ENCODE results near the gene NDEL1.
"Not testable (repeated sequence)": the region's sequence is repeated elsewhere in the genome, so short reads cannot be mapped to it uniquely, and the experiment has no call there.

The NDEL1 gene, protein sequence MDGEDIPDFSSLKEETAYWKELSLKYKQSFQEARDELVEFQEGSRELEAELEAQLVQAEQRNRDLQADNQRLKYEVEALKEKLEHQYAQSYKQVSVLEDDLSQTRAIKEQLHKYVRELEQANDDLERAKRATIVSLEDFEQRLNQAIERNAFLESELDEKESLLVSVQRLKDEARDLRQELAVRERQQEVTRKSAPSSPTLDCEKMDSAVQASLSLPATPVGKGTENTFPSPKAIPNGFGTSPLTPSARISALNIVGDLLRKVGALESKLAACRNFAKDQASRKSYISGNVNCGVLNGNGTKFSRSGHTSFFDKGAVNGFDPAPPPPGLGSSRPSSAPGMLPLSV

DNA sequence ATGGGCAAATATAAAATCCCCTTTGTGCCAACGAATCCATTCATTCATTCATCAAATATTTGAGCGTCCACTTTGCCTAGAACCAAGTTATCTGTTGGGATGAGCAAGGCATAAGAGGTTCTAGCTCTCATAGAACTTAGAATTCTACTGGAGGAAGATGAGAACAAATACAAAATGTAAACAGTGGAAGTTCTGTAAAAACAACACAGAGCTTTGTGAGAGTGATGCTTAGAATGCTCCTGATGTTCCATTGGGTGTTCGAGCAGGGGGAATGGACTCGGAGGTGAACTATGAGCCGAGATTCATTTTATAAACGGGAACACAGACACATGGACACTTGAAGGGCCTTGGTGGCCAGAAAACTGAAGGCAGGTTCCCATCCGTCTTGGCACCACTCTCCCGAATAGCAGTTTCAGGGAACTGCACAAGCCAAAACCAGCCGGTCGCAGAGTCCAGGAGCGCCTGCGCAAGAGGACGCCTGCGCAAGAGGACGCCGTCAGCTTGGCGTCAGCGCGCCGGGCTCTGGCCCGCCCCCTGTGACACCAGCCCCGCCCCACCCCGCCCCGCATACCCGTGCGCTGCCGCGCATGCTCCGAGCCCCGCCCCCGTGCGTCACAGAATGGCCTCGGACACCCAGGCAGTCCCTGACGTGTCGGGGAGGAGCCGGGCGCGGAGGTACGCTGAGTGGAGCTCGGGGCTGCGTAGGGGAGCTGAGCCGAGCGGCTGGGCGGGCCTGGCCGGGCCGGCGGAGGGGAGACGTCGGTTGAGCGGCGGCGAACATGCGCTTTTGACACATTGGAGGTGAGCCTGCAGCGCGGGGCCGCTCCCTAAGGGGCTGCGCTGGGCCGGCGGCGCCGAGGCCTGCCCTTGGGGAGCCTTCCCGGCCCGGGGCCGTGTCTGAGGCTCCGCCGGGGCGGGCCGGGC lies at the start of gene NDEL1:
NDEL1 (plus strand) TSS at position 640 of the 924 bp plus-strand sequence. CDS start 8,388 bp downstream, outside the sequence.
- DNase-seq: peak; percentile 97

DNA sequence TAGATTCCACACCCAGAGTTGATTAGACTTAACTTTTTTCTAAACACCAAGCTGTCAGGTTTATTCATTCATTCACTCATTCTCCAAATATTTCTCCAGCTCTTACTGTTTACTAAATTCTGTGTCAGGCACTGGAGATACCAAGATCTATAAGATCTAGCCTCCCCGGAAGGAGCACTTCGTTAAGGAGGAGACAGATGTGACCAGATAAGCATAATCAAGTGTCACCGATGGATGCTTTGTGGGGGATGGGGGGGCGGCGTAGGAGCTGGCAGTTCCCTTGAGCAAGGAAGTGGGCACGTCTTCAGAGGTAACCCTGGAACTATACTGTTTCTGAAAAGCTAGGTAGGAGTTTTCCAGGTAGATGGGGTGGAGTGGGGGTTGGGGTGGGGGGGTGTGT lies 48.8 kb upstream of the NDEL1 start:
- DNase-seq: no peak

DNA sequence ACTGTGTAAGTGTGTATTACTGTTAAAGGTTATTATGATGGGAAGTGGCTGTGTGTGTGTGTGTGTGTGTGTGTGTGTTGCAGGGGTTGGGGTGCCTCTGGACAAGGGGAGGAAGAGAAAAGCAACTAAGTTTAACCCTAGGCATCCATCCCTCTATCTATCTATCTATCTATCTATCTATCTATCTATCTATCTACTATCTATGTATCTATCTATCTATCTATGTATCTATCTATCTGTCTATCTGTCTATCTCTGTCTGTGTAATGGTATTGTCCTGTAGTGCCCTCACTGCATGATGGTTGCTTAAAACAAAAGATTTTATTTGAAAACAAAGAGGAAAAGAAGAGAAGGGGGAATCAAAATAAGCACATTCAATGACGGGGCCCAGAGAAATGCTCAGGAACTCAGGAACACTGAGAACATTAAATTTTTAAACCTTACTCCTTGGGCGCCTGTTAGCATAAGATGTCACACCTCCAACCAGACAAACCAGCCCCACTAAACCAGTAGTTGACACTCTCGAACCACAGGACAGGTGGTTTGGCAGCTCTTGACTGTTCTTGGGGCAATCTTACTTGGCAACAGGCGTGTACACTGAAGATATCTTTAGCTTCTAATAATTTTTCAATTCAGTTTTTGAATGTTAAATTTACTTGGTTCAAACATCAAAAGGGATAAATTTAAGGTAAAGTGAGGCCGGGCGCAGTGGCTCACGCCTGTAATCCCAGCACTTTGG lies 47.6 kb upstream of the NDEL1 start:
- no peak for DNase-seq

DNA sequence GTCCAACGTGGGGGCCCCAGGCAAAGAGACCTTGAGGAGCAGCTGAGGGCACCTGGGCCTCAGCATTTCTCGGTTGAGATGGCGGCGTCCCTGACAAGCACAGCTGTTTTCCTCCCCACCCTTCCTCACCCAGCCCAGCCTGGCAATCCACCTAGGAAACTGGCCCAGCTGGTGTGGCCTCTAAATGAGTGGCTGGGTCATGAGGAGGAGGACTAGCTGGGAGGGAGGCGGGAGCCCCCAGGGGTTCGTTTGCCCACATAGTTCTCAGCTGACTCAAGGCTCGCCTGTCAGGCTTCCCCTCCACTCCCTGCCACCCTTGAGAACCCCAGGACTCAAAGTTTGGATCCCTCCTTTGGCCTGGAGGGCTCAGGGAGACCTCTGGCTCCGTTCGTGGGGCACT lies 44.0 kb upstream of the NDEL1 start:
- DNase-seq: no peak

DNA sequence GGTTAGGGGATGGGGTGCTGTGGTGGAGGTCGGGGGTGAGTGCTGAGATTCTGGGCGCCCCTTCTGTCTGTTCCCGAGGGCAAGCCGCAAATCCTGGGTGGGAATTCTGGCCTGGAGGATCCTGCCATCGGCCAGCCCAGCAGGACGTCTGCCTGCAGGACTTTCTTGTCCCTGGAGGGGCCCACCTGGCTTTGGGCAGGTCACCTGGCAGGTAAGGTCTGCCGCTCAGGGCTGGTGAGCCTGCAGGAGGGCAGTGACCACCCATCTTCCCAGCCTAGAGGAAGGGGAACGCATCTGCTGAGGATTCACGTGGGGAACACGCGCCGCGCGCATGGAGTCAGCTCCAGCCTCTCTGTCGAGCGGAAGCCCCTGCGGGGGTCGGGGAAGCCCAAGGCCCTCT lies 43.4 kb upstream of the NDEL1 start:
- no peak for DNase-seq

DNA sequence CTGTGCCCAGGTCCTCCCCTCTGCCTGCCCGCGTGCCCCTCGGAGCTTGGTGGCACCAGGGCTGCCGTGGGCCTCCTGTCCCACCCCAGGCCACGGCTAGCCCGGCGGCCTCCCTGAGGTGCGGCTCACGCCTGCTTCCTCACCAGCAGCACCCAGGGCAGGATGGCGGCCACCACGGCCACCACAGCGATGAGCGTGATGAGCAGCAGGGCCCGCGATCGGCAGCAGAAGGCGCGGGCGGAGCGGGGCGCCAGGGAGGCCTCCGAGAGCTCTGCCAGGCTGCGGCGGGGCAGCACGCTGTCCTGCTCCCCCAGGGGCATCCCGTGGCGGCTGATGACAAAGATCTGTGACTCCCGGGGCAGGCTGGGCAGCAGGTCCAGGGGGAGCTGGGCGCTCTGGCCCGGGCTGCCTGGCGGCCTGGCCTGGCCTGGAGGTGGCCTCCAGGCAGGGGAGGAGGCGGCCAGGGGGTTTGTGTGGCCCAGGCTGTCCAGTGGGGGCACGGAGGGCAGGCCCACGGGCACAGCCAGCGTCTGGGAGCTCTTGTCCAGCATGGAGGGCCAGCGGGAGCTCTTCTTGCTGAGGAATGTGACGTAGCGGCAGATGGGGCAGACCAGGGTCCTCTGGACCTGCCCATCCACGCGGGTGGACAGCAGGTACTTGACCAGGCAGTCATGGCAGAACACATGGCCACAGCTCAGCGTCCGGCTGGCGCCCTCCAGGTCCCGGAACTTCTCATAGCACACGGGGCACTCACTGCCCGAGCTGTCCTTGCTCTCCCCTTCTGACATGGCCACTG lies 42.8 kb upstream of the NDEL1 start:
- no peak for DNase-seq

DNA sequence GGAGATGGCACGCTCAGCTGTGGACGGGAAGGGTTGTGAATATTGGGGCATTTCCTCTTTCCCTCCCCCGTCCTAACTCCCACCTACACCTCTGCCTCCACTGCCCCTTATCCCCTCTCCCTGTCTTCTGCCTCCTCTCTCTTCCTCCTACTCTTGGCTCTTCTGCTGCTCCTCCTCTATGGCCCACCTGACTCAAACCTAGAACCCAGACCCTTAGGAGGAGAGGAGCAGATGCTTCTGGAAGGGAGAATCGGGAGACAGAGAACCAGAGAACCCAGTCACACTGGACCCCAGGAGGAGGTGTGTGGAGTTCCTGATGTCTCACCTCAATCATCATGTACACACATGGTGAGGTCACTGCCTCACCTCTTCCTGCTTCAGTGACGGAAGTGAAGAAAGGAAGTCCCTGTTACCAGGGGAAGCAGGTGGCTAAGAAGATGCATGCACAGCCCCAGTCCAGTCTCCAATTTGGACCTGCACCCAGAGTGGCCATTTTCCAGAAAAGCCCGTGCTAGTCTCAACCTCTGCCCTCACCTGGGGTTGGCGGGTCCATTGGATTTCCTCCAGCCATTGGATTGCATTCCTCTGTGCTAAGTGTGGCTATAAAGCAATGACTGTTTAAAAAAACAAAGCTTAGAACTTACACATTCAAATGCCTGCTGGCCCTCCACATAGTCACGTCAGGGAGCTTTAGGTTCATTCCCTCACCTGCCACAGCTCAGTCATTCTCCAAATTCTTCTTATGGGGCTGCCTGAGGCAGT lies 42.0 kb upstream of the NDEL1 start:
- DNase-seq: no peak

DNA sequence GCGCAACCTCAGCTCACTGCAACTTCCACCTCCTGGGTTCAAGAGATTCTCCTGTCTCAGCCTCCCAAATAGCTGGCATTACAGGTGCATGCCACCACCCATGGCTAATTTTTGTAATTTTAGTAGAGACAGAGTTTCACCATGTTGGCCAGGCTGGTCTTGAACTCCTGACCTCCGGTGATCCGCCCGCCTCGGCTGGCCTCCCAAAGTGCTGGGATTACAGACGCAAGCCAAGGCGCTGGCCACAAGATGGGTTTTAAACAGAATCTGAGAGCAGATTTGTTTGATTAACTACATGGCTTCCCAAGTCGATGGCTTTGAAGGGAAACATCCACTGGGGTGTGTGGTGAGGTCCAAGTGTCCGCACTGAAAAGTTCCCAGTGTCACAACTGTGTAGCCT lies 41.2 kb upstream of the NDEL1 start:
- DNase-seq: not testable (repeated sequence)

DNA sequence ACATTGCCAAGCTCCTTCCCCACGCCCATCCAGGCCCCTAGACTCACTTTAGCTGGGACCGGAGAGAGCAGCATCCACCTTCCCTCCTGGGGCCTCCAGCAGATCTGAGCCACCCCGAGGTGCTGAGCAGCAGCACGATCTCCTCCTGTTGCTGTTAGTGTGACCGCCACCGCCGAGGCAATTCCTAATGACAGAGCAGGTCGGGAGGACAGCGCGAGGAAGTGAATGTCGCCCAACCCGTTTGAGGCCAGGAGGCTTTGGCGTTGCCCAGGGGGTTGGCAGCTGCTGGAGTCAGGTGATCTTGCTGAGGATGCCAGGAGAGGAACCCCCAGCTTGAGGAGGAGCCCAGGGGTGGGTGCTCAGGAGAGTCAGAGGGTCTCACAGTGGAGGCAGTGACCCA lies 38.0 kb upstream of the NDEL1 start, which contains the start of gene RNF222:
RNF222 (minus strand) TSS at position 192 of the 400 bp plus-strand sequence. CDS start 4,366 bp downstream, outside the sequence.
- no peak for DNase-seq

DNA sequence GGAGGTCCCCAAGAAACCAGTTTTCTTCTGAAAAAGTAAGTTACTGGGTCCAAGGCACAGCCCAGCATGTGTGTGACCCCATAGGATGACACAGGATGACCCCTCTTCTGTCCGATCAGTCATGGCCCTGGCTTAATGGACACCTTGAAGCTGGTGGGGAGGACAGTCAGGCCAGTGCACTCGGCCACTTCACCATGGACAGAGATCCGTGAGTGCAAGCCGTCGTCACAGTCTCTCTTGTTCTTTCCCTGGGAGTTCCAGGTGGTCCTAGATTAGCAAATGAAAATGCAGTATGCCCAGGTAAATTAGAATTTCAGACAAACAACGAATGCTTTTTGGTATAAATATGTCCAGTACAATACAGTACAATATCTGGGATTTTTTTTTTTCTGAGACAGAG lies 36.7 kb upstream of the NDEL1 start:
- no peak for DNase-seq

DNA sequence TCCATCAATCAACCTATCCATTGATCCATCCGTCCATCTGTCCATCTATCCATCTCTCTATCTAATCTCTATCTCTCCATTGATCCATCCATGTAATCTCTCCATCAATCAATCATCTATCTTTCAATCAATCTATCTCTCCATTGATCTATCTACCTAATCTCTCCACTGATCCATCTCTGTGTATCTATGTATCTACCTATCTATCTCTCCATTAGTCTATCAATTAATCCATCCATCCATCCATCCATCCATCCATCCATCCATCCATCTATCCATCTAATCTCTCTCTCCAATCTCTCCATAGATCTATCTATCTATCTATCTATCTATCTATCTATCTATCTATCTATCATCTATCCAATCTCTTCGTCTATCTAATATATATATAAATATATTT lies 34.6 kb upstream of the NDEL1 start:
- no peak for DNase-seq

DNA sequence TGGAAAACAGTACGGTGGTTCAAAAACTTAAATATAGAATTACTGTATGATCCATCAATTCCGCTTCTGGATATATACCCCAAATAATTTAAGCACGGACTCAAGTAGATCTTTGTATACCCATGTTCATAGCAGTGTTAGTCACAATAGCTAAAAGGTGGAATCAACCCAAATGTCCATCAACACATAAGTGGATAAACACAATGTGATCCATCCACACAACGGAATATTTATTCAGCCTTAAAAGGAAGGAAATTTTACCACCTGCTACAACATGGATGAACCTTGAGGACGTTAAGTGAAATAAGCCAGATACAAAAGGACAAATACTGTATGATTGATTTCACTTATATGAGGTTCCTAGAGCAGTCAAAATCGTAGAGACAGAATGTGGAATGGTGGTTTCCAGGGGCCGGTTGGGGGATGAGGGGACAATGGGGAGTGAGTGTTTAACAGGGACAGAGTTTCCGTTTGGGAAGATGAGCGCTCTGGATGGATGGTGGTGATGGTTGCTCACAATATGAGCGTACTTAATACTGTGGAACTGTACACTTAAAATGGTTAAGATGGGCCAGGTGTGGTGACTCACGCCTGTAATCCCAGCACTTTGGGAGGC lies 32.7 kb upstream of the NDEL1 start:
- no peak for DNase-seq

DNA sequence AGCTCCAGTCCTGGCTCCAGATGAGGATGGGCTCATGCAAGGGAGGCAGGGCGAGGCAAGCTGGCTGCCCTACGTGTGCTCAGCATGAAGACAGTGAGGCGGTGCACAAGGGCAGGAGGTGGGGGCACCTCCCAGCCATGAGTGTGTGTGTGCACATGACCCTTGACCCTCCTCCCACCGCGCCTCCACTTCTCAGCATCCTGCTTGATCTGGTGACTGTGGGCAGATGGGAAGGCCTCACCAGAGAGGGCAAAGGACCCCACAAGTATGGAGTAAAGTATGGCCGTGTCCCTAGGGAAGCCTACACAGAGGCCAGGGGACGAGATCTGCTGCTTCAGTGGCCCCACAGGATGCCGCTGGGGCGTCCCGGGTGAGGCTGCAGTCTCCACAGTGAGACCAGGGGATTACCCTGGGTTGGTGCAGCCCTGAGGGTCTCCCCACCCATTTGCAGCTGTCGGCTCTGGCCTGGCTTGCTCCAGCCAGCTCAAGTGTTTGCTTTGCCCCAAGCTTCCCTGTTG lies 30.1 kb upstream of the NDEL1 start:
- no peak for DNase-seq

DNA sequence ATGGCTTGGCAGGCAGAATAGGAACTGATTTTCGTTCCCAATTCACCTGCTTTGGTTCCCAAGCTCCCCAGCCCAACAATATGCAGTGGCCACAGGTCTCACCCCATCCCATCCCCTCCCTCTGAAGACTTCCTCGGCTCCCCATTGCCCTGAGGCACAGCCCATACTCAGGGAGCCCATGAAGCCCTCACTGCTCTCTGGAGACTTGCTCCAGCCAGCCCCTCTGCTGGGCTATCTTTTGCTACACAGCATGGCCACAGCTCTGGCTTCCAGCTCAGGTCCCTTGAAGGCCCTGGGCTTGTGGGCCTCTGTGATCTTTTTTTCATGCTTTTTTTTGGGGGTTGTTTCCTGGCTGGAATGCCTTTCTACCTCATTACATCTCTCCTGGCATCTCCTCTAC lies 29.5 kb upstream of the NDEL1 start:
- no peak for DNase-seq

DNA sequence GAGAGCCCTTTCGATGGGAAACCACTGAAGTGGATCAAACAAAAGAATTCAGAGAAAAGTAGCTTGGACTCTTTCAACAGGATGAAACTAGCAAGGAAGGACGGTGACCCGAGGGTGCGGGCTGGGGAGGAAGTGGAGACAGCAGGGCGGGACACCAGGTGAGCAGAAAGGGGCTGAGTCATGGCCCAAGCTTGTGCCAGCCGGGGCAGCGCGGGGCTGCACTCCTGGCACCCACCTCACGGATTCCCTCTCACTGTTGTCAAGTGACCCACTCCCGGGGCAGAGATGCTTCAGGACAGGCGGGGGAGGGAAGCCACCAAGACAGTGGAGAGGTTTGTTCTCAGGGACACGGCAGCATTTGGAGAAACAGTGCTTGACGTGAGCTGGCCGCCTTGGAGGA lies 27.3 kb upstream of the NDEL1 start:
- DNase-seq: no peak

DNA sequence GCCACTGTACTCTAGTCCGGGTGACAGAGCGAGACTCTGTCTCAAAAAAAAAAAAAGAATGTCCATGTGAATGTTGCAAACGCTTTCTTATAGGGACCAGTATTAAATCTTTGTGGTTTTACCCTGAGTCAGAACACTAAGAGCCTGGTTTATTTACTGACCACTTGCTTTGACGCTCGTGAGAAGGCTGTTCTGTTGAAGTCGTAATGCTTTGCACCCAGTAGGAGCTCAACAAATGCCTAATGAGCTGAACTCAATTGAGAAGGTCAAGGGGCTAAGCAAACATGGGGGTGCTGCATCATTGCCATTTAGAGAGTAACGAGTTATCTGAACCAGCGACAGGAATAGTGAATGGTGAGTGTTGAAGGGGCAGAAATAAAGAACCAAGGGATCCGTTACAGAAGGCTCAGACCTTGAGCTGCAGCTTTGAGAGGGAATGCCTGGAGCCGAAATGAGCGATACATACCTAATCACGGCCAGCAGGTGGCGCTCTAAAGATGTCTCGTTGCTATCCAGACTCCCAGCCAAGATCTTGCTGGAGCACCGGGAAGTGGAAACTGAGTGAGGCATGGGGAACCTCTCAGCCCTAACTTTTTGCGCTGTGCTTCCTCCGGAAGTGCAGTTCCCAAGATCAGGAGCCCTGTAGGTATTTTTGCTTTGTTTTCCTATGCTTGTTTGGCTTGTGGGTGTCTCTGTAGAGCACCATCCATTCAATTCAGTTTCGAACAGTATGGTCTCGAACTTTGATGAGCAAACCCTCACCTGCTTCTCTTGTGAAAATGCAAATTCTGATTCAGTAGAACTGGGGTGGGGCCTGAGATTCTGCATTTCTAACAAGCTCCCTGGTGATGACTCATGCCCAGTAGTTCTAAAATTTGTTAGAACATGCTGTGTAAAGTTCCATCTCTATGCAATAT lies 25.5 kb upstream of the NDEL1 start:
- DNase-seq: peak; percentile 67

DNA sequence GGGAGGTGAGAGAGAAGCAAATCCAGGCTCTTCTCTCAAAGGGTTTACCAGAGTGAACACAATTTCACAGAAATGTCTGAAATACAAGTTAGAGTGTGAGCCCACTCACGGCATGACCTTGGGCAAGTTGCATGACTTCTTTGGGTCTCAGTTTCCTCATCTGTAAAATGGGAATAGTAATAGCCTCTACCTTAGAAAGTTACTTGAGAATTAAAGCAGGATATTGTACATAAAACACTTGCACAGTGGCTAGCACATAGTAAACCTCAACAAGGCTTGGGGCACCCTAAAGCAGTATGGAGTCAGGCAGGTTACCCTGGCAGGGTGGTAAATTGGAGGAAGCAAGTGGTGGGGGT lies 24.8 kb upstream of the NDEL1 start:
- no peak for DNase-seq

DNA sequence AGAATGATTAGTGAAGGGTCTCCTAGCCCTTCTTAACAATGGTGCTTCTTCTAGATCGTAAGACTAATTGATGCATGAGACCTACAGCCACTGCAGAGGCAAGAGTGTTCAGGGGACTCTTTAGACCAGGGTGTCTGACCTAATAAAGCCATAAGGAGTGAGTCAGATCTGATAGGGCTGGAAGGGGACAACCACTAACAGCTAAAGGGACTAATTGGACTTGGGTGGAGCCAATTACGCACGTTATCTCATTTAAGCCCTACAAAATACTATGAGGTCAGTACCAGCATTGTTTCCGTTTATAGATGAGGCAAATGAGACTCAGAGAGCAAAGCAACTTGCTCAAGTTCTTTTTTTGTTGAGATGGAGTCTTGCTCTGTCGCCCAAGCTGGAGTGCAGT lies 23.6 kb upstream of the NDEL1 start:
- no peak for DNase-seq

DNA sequence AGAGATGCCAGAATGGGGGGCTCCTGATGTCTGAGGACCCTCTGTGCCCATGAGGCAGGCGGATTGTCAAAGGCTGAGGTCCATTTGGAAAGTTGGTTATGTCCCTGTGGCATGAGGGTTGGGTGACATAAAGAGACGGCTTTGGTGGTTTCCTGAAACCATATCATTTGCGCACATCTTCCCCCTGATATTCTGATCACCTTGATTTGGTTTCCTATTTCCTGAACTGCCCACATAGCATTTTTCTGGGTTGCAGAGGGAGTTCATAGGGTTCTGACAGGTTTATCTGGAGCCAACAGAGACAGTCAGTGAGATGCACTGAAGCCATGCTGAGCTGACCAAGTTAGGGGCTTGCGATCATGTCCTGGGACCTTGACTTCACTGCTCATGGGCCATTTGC lies 22.4 kb upstream of the NDEL1 start:
- DNase-seq: no peak

DNA sequence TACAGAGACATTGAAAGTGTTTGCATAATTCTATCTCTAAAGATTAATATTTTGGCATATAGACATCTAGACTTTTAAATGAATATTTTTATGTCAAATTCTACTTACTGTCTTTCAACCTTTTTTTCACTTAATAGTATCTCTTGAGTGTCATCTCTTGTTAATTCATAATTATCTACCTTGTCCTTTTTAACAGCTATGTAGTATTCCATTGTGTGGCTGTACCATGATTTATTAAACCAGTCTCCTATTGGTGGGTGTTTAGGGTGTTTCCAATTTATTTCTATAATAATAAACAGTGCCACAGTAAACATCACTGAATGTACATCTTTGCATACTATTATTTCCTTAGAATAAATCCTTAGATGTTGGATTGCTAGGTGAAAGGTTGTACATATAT lies 21.7 kb upstream of the NDEL1 start:
- no peak for DNase-seq

All from NCI-H2171 (cell line).